ENCODE results near the gene BSDC1. TPM values are rescaled to one million over a fixed set of nuclear protein-coding genes. Genes with fewer than 3 reads are reported as not detected.

Gene BSDC1
- total RNA-seq, 1 donor = 68.0 TPM

- H3K36me3 ChIP-seq (ENCODE audit: insufficient read depth, low read length) = peaks cover 39% of the 10 kb centered on the region
- peaks cover 8% of the 10 kb centered on the region for H4K20me1 ChIP-seq (ENCODE audit: insufficient read depth, low read length)
- H3K4me3 ChIP-seq (ENCODE audit: insufficient read depth, low read length) = peak within 1 kb of the TSS; percentile 71
- peak within 1 kb of the TSS; percentile 17 for H3K27ac ChIP-seq (ENCODE audit: low read depth, low read length)
- peak within 1 kb of the TSS; percentile 80 for H3K4me2 ChIP-seq (ENCODE audit: insufficient read depth, low read length)
- H2AFZ ChIP-seq (ENCODE audit: low read length) = no peak within 1 kb of the TSS
- TF ChIP-seq, protein P1, sequence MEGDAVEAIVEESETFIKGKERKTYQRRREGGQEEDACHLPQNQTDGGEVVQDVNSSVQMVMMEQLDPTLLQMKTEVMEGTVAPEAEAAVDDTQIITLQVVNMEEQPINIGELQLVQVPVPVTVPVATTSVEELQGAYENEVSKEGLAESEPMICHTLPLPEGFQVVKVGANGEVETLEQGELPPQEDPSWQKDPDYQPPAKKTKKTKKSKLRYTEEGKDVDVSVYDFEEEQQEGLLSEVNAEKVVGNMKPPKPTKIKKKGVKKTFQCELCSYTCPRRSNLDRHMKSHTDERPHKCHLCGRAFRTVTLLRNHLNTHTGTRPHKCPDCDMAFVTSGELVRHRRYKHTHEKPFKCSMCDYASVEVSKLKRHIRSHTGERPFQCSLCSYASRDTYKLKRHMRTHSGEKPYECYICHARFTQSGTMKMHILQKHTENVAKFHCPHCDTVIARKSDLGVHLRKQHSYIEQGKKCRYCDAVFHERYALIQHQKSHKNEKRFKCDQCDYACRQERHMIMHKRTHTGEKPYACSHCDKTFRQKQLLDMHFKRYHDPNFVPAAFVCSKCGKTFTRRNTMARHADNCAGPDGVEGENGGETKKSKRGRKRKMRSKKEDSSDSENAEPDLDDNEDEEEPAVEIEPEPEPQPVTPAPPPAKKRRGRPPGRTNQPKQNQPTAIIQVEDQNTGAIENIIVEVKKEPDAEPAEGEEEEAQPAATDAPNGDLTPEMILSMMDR (IDR thresholded peaks at IDR 0.05; ENCODE audit: extremely low read depth, low read depth, low read length) = no peak
- peak; percentile 75 for DNase-seq (ENCODE audit: insufficient read length, low spot score, missing footprints)
- H3K79me2 ChIP-seq (ENCODE audit: insufficient read depth, low read length) = no peaks in the 10 kb centered on the region
- H3K27me3 ChIP-seq (ENCODE audit: insufficient read depth, low read length) = no peaks in the 10 kb centered on the region
- no peaks in the 10 kb centered on the region for H3K9me3 ChIP-seq (ENCODE audit: low read depth, low read length)
- H3K4me1 ChIP-seq (ENCODE audit: insufficient read depth, low read length) = peaks cover 8% of the 10 kb centered on the region
These were observed 31.5 kb downstream of the BSDC1 start, which contains the start of the genes FAM229A and TSSK3 for GRCh38 chr1:32362474-32363313. Gene FAM229A (minus strand): TSS chr1:32362485. CDS start chr1:32362091, 394 bp downstream. Gene TSSK3 (plus strand): TSS chr1:32362539. CDS start chr1:32362702, 163 bp downstream.

DNA sequence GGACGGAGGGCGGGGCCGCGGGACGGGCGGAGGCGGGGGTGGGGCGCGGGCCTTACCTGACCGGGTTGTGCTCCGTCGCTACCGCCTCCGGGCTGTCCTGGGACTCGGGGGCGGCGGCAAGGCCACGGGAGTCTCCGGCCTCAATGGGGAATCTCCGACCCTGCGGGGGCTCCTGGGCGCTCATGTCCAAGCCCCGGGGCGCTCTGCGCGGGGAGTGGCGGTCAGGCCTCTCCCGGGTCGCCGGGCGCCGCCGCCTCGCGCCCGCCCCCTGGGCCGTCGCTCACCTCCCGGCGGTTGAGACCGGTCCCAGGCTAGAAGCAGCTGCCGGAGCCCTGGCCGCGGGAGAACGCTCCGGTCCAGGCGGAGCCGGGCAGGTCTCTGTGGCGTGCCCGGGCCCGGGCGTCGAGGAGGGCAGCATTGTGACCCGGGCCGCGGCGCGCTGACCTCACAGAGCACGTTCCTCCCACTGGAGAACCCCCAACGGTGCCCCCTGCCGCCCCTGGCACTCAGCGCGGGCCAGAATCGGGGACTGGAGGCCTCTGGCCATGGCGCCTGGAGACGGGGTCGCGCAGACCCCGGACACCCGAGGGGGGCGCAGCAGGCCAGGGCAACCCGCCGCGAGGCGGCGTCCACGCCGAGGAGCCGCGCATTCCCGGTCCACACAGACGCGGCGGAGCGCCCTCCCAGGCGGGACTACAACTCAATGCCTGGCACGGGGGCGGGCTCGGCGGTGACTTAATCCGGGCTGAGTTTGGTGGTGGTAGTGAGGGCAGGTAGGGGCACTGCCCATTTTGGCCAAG is 32.4 kb downstream of the BSDC1 start:
- Histone ChIP-seq H2AFZ (ENCODE audit: low read length) (no peak overlapping the region), H3K79me2 (ENCODE audit: insufficient read depth, low read length) (no peaks in the 10 kb centered on the region), H4K20me1 (ENCODE audit: insufficient read depth, low read length) (peaks cover 8% of the 10 kb centered on the region), H3K4me2 (ENCODE audit: insufficient read depth, low read length) (peak overlapping the region; percentile 80), H3K9me3 (ENCODE audit: low read depth, low read length) (no peaks in the 10 kb centered on the region), H3K36me3 (ENCODE audit: insufficient read depth, low read length) (peaks cover 30% of the 10 kb centered on the region), H3K27ac (ENCODE audit: low read depth, low read length) (peak overlapping the region; percentile 17), H3K4me1 (ENCODE audit: insufficient read depth, low read length) (peaks cover 8% of the 10 kb centered on the region), H3K4me3 (ENCODE audit: insufficient read depth, low read length) (peak overlapping the region; percentile 71), H3K27me3 (ENCODE audit: insufficient read depth, low read length) (no peaks in the 10 kb centered on the region)
- peak; percentile 94 for DNase-seq (ENCODE audit: insufficient read length, low spot score, missing footprints)
- TF ChIP-seq, protein P1 (IDR thresholded peaks at IDR 0.05; ENCODE audit: extremely low read depth, low read depth, low read length) = peak; percentile 29

DNA sequence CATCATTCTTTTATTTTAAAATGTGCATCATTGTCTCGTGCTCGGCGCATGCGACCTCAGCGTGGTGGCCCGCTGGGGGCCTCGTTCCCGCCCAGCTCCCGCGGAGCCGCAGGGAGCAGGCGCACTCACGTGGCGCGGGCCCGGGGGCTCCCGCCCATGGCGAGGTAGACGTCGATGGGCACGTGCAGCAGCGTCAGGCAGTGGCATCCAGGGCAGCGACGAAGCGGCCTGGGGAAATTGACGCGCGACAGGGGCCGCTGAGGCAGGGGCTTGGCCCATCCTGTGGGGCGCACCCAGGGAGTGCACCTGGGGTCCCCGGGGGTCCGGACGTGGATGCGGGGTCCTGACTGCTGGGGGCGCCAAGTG is 33.0 kb downstream of the BSDC1 start:
- no peak overlapping the region for H2AFZ ChIP-seq (ENCODE audit: low read length)
- TF ChIP-seq, protein P1 (IDR thresholded peaks at IDR 0.05; ENCODE audit: extremely low read depth, low read depth, low read length) = no peak
- DNase-seq (ENCODE audit: insufficient read length, low spot score, missing footprints) = no peak

More for the DNA sequence above, 33.0 kb downstream of the BSDC1 start:
- peaks cover 8% of the 10 kb centered on the region for H4K20me1 ChIP-seq (ENCODE audit: insufficient read depth, low read length)
- H3K36me3 ChIP-seq (ENCODE audit: insufficient read depth, low read length) = peaks cover 24% of the 10 kb centered on the region
- no peaks in the 10 kb centered on the region for H3K79me2 ChIP-seq (ENCODE audit: insufficient read depth, low read length)
- no peaks in the 10 kb centered on the region for H3K27me3 ChIP-seq (ENCODE audit: insufficient read depth, low read length)
- peak overlapping the region; percentile 80 for H3K4me2 ChIP-seq (ENCODE audit: insufficient read depth, low read length)
- no peak overlapping the region for H3K27ac ChIP-seq (ENCODE audit: low read depth, low read length)
- peaks cover 8% of the 10 kb centered on the region for H3K4me1 ChIP-seq (ENCODE audit: insufficient read depth, low read length)
- no peaks in the 10 kb centered on the region for H3K9me3 ChIP-seq (ENCODE audit: low read depth, low read length)
- peak overlapping the region; percentile 71 for H3K4me3 ChIP-seq (ENCODE audit: insufficient read depth, low read length)

All from osteoblast (primary cell).